HL-60 (cell line): ENCODE data around the gene TCEA2.

Experiments used
- CTCF ChIP-seq: IDR thresholded peaks from one replicate; pipeline ENCODE4 v1.5.1; 2011; ENCODE audit warnings: low read length, control low read depth, inconsistent platforms; ENCODE audit not compliant: insufficient read depth
- GABPA ChIP-seq: IDR thresholded peaks from 2 replicates; pipeline ENCODE4 v1.6.1; 2012; ENCODE audit warnings: low read depth
- POLR2AphosphoS5 ChIP-seq: IDR thresholded peaks from 2 replicates; pipeline ENCODE4 v1.6.1; 2012; ENCODE audit warnings: low read depth
- TF ChIP-seq, protein P1 (sequence below): IDR thresholded peaks from 2 replicates; pipeline ENCODE4 v1.6.1; 2012; ENCODE audit warnings: low read depth; ENCODE audit not compliant: insufficient replicate concordance

- TF ChIP-seq GABPA (no peak), POLR2AphosphoS5 (no peak), CTCF (peak; percentile 71)
- TF ChIP-seq, protein P1, sequence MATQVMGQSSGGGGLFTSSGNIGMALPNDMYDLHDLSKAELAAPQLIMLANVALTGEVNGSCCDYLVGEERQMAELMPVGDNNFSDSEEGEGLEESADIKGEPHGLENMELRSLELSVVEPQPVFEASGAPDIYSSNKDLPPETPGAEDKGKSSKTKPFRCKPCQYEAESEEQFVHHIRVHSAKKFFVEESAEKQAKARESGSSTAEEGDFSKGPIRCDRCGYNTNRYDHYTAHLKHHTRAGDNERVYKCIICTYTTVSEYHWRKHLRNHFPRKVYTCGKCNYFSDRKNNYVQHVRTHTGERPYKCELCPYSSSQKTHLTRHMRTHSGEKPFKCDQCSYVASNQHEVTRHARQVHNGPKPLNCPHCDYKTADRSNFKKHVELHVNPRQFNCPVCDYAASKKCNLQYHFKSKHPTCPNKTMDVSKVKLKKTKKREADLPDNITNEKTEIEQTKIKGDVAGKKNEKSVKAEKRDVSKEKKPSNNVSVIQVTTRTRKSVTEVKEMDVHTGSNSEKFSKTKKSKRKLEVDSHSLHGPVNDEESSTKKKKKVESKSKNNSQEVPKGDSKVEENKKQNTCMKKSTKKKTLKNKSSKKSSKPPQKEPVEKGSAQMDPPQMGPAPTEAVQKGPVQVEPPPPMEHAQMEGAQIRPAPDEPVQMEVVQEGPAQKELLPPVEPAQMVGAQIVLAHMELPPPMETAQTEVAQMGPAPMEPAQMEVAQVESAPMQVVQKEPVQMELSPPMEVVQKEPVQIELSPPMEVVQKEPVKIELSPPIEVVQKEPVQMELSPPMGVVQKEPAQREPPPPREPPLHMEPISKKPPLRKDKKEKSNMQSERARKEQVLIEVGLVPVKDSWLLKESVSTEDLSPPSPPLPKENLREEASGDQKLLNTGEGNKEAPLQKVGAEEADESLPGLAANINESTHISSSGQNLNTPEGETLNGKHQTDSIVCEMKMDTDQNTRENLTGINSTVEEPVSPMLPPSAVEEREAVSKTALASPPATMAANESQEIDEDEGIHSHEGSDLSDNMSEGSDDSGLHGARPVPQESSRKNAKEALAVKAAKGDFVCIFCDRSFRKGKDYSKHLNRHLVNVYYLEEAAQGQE: no peak
Observed at GRCh38 chr20:64101731-64102621, 39.0 kb downstream of the TCEA2 start.
